Adrenal gland (tissue), 12 donors: Measurements from ENCODE around the gene GPR135. TPM values are rescaled to one million over a fixed set of nuclear protein-coding genes. Genes with fewer than 3 reads are reported as not detected.

ENCODE experiments used
- DNase-seq, 7 donors: peaks; one replicate each; pipeline ENCODE4 v3.0.0-alpha.2; 2019 to 2020
- H3K27ac ChIP-seq, 5 donors: fragments of 200-600 bp; sonication (generic) in 4 of 5; 1 replicate in 3 of 5; 2 replicates in 2 of 5; pipeline versions ENCODE4 v1.5.1 to v1.8.0; 2016 to 2020; ENCODE audit warnings: mild to moderate bottlenecking in 1 of 5
- H3K27me3 ChIP-seq: fragments of 200-600 bp; 2 replicates; pipeline ENCODE4 v1.8.0; 2021
- H3K36me3 ChIP-seq, 2 donors: fragments of 200-600 bp; replicated peaks in 1 of 2; 1 replicate in 1 of 2; 2 replicates in 1 of 2; pipeline versions ENCODE4 v1.5.1 to v1.8.0; 2018 to 2022
- H3K4me1 ChIP-seq, 2 donors: fragments of 200-600 bp; replicated peaks in 1 of 2; 1 replicate in 1 of 2; 2 replicates in 1 of 2; pipeline versions ENCODE4 v1.5.1 to v1.8.0; 2018 to 2021
- H3K4me3 ChIP-seq, 4 donors: fragments of 200-600 bp; sonication (generic) in 3 of 4; one replicate each; pipeline ENCODE4 v1.5.1; 2016 to 2018
- H3K9me3 ChIP-seq, 3 donors: fragments of 200-600 bp; sonication (generic) in 1 of 3; replicated peaks in 1 of 3; 1 replicate in 2 of 3; 2 replicates in 1 of 3; pipeline versions ENCODE4 v1.5.1 to v1.8.0; 2016 to 2021
- POLR2A ChIP-seq, 2 donors: fragments of 450-650 bp; IDR thresholded peaks; one replicate each; pipeline ENCODE4 v1.6.1; 2017; ENCODE audit warnings: antibody characterized with exemption in 2 of 2, mild to moderate bottlenecking in 2 of 2, moderate library complexity in 1 of 2
- WGBS, 4 donors: extraction: QIAGEN DNeasy Blood & Tissue Kit in 2 of 4; methylation state at CpG; one replicate each; pipeline versions ENCODE4 v1.1.5 to v1.1.7; 2013 to 2017; 5-methylcytosine and 5-hydroxymethylcytosine counted together
- intact Hi-C, 2 donors: fragments of 100-400 bp; cut with DNase I; formaldehyde crosslinking; loops; one replicate each; pipeline versions ENCODE4 v1.14.1 to v1.15.0; 2022 to 2023
- polyA plus RNA-seq, 3 donors: library from polyadenylated mRNA; stranded (reverse); fragments of 200-250 nt in 2 of 3; fragments of 350-450 nt in 1 of 3; fragmentation: Illumina TruSeq in 1 of 3; extraction: RNeasy Lipid Tissue Mini Kit (QIAGEN cat#74804) in 1 of 3; gene quantifications; one replicate each; pipeline ENCODE4 v1.2.3, GENCODE V29; 2013 to 2014
- total RNA-seq, 9 donors: library from RNA; depleted of rRNA in 4 of 9; stranded (reverse); fragments of >200 nt in 4 of 9; fragments of 120-200 nt in 1 of 9; fragmentation: NEBNext Ultra II Directional in 1 of 9; extraction: Animal tissue kit (Norgen Biotek cat#: 25700) in 1 of 9; gene quantifications; one replicate each; pipeline versions ENCODE4 v1.1.0 to v1.2.4, GENCODE V29; 2013 to 2023
- TF ChIP-seq, protein P1 (sequence below), 6 experiments: fragments of 450-650 bp in 4 of 6; fragments of 200-600 bp in 2 of 6; sonication (generic) in 1 of 6; IDR thresholded peaks; 1 replicate in 5 of 6; 2 replicates in 1 of 6; pipeline versions ENCODE4 v1.5.1 to v1.8.0; 2016 to 2021; ENCODE audit warnings: antibody characterized with exemption in 6 of 6, mild to moderate bottlenecking in 2 of 6, moderate library complexity in 1 of 6
- donor health status: healthy with polysubstance abuse.
- donor health status: Bipolar disorder and iron deficiency.
- donor health status: DM: yes; HTN: yes; CAD: no.
- donor health status: DM: no; HTN: no; CAD: no.
- donor health status: DM: no; HTN: no; CAD: no.
- donor health status: DM: yes; HTN: yes; CAD: no.

The GPR135 gene
- total and polyA plus RNA-seq, 12 donors, result 2.3 to 8.6 (median 4.5) TPM

DNA sequence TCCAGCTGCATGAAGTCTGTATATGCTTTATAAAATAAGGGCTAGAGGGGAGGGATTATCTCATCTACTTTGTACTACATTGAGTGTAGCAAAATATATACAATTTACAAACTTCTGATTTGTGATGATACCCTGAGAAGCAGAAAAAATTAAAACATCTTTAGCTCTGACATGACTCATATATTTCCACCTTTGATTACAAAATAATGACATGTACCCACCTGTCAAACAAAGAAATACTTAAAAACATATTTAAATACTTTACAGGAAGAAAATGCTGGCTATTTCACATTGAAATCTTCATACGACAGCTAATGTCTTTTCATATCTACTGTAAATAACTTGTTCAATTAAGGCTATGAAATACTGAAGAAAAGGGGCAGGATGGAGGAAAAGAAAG lies 3.3 kb downstream of the GPR135 start:
- TF ChIP-seq, protein P1, sequence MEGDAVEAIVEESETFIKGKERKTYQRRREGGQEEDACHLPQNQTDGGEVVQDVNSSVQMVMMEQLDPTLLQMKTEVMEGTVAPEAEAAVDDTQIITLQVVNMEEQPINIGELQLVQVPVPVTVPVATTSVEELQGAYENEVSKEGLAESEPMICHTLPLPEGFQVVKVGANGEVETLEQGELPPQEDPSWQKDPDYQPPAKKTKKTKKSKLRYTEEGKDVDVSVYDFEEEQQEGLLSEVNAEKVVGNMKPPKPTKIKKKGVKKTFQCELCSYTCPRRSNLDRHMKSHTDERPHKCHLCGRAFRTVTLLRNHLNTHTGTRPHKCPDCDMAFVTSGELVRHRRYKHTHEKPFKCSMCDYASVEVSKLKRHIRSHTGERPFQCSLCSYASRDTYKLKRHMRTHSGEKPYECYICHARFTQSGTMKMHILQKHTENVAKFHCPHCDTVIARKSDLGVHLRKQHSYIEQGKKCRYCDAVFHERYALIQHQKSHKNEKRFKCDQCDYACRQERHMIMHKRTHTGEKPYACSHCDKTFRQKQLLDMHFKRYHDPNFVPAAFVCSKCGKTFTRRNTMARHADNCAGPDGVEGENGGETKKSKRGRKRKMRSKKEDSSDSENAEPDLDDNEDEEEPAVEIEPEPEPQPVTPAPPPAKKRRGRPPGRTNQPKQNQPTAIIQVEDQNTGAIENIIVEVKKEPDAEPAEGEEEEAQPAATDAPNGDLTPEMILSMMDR (IDR thresholded peaks at IDR 0.05), result no peak
- no peak for TF ChIP-seq POLR2A (IDR thresholded peaks at IDR 0.05)
- 90 to 98% (median 96%) methylated on average over 1 of the region's 1 CpG for WGBS, 4 donors
- intact Hi-C loops, result no loop called here

DNA sequence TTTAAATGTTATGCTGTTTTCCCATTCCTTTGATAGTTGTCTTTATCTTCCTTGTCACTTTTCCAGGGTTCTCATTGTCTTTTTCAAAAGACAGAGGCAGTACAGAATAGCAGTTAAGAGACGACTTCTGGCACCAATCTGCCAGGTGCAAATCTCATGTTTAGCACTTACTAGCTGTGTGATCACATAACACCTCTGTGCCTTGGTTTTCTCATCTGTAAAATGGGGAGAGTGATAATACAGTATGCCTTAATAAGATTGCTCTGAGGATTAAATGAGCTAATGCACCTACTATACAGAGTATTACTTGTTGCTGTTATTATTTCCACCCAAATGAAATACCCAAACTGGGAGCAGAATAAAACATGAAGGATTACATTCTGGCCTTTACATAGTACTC lies 4.8 kb downstream of the GPR135 start:
- intact Hi-C loops, result no loop called here
- Histone ChIP-seq H3K27me3 (no peaks in the 10 kb centered on the region), H3K9me3 (no peaks in the 10 kb centered on the region), H3K27ac (no peak overlapping the region), H3K4me1 (peaks cover 6 to 10% of the 10 kb centered on the region in 2 donors), H3K36me3 (no peaks in the 10 kb centered on the region), H3K4me3 (no peak overlapping the region)
- DNase-seq, result no peak
- TF ChIP-seq, protein P1 (IDR thresholded peaks at IDR 0.05), result no peak
- no peak for TF ChIP-seq POLR2A (IDR thresholded peaks at IDR 0.05)
- 96 to 98% (median 96%) methylated on average over 1 of the region's 1 CpG for WGBS, 4 donors

More for the DNA sequence above, 3.3 kb downstream of the GPR135 start:
- Histone ChIP-seq H3K4me1 (peaks cover 6 to 10% of the 10 kb centered on the region in 2 donors), H3K27me3 (no peaks in the 10 kb centered on the region), H3K36me3 (no peaks in the 10 kb centered on the region), H3K9me3 (no peaks in the 10 kb centered on the region), H3K4me3 (no peak overlapping the region), H3K27ac (no peak overlapping the region)
- DNase-seq, result no peak

DNA sequence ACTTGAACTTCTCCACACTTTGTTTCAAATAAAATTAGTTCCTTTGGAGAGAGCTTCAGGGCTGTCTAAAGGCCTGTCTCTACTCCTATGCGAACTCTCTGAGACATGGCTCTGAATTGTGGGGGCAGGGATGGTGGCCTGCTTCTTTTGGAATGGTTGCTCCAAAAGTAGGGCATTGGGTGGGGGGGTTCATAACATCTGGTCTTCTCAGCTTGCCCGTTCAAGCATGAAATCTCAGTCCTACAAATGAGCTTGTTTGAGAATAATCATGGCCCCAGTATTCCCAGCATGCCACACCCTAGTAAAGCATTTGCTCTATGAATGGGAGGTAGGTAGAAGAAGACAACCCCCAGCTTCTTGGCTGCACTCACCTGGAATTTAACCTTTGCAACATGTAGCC lies 6.7 kb downstream of the GPR135 start:
- DNase-seq, result no peak
- TF ChIP-seq POLR2A (IDR thresholded peaks at IDR 0.05), result no peak
- TF ChIP-seq, protein P1 (IDR thresholded peaks at IDR 0.05), result no peak
- no peaks in the 10 kb centered on the region for H3K36me3 ChIP-seq

DNA sequence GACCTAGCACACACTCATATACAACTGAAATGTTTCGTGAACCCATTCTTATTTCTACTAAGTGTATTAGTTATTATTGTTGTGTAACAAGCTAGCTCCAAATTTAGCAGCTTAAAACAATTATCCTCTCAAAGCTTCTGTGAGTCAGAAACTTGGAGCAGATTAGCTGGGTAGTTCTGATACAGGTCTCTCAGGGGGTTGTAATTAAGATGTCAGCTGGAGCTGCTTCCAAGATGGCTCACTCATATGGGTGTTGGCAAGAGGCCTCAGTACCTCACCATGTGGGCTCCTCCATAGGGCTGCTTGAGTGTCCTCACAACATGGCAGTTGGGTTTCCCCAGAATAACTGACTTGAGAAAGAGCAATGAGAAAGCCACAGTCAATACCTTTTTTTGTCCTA lies 9.8 kb downstream of the GPR135 start:
- no peak overlapping the region for H3K4me3 ChIP-seq
- H3K36me3 ChIP-seq, result no peaks in the 10 kb centered on the region
- no peaks in the 10 kb centered on the region for H3K9me3 ChIP-seq
- no peak overlapping the region for H3K27ac ChIP-seq
- DNase-seq, result no peak
- WGBS, 4 donors, result 91 to 100% (median 97%) methylated on average over 1 of the region's 1 CpG
- TF ChIP-seq, protein P1 (IDR thresholded peaks at IDR 0.05), result no peak
- TF ChIP-seq POLR2A (IDR thresholded peaks at IDR 0.05), result no peak
- no peaks in the 10 kb centered on the region for H3K27me3 ChIP-seq
- H3K4me1 ChIP-seq, result peaks cover 0 to 5% of the 10 kb centered on the region in 2 donors
- intact Hi-C loops, result no loop called here

More for the DNA sequence above, 6.7 kb downstream of the GPR135 start:
- Histone ChIP-seq H3K9me3 (no peaks in the 10 kb centered on the region), H3K4me3 (no peak overlapping the region), H3K27me3 (no peaks in the 10 kb centered on the region), H3K4me1 (peaks cover 0 to 5% of the 10 kb centered on the region in 2 donors), H3K27ac (no peak overlapping the region)
- 97 to 100% (median 100%) methylated on average over 2 of the region's 2 CpGs for WGBS, 4 donors
- intact Hi-C loops, result no loop called here
